GM23338 (cell line): ENCODE data around the gene RAB11FIP3. TPM values are rescaled to one million over a fixed set of nuclear protein-coding genes. Genes with fewer than 3 reads are reported as not detected.
A peak's percentile ranks its signal among the peaks of the same experiment; 100 is the strongest.

Experiments used
- ATAC-seq: fragments of 200-7000 bp; cut with Tn5 transposase; 3 replicates; pipeline ENCODE4 v1.9.1; 2020
- DNase-seq: peaks from one replicate; pipeline ENCODE4 v3.0.0-alpha.2; 2015; ENCODE audit warnings: low spot score
- H2AFZ ChIP-seq: fragments of 200-600 bp; sonication (generic); 2 replicates; pipeline ENCODE4 v1.8.0; 2016; ENCODE audit warnings: antibody characterized with exemption, mild to moderate bottlenecking, moderate library complexity
- H3F3A ChIP-seq: fragments of 200-600 bp; sonication (generic); replicated peaks from 2 replicates; pipeline ENCODE4 v1.8.0; 2017; ENCODE audit warnings: antibody characterized with exemption, mixed run types, low read depth
- H3K27ac ChIP-seq: fragments of 200-600 bp; sonication (generic); 2 replicates; pipeline ENCODE4 v1.6.1; 2016; ENCODE audit warnings: low read depth
- H3K27me3 ChIP-seq: fragments of 200-600 bp; sonication (generic); 2 replicates; pipeline ENCODE4 v1.8.0; 2016; ENCODE audit warnings: mild to moderate bottlenecking, mixed run types, moderate library complexity; ENCODE audit not compliant: insufficient read depth
- H3K36me3 ChIP-seq: fragments of 200-600 bp; sonication (generic); 2 replicates; pipeline ENCODE4 v1.8.0; 2016; ENCODE audit warnings: mild to moderate bottlenecking; ENCODE audit not compliant: insufficient read depth
- H3K4me1 ChIP-seq: fragments of 200-600 bp; sonication (generic); 2 replicates; pipeline ENCODE4 v1.8.0; 2016; ENCODE audit warnings: mild to moderate bottlenecking, moderate library complexity; ENCODE audit not compliant: insufficient read depth
- H3K4me2 ChIP-seq: fragments of 200-600 bp; sonication (generic); 2 replicates; pipeline ENCODE4 v1.7.1; 2017; ENCODE audit warnings: mixed run types
- H3K4me3 ChIP-seq: fragments of 200-600 bp; sonication (generic); 2 replicates; pipeline ENCODE4 v1.6.1; 2016; ENCODE audit warnings: mixed run types
- H3K79me2 ChIP-seq: fragments of 200-600 bp; sonication (generic); replicated peaks from 2 replicates; pipeline ENCODE4 v1.8.0; 2017; ENCODE audit warnings: mild to moderate bottlenecking; ENCODE audit not compliant: insufficient read depth
- H3K9me2 ChIP-seq: fragments of 200-600 bp; sonication (generic); 2 replicates; pipeline ENCODE4 v1.8.0; 2017; ENCODE audit not compliant: insufficient read depth
- H4K20me1 ChIP-seq: fragments of 200-600 bp; sonication (generic); replicated peaks from 2 replicates; pipeline ENCODE4 v1.8.0; 2017; ENCODE audit warnings: mild to moderate bottlenecking; ENCODE audit not compliant: insufficient read depth
- H3K27ac Mint-ChIP-seq: 2 replicates; pipeline ENCODE4 v1.8.0; 2020; ENCODE audit warnings: inconsistent platforms, mild to moderate bottlenecking, moderate library complexity, mixed read lengths
- H3K27me3 Mint-ChIP-seq: 3 replicates; pipeline ENCODE4 v1.8.0; 2022; ENCODE audit warnings: low read depth, mild to moderate bottlenecking, moderate library complexity, mixed read lengths, inconsistent platforms; ENCODE audit not compliant: insufficient read depth, poor library complexity
- H3K36me3 Mint-ChIP-seq: 3 replicates; pipeline ENCODE4 v1.8.0; 2021; ENCODE audit warnings: low read depth, mild to moderate bottlenecking, inconsistent platforms, moderate library complexity, mixed read lengths
- H3K4me1 Mint-ChIP-seq: 3 replicates; pipeline ENCODE4 v1.8.0; 2020; ENCODE audit warnings: mild to moderate bottlenecking, inconsistent platforms, mixed read lengths
- H3K4me3 Mint-ChIP-seq: 3 replicates; pipeline ENCODE4 v1.8.0; 2021; ENCODE audit warnings: moderate library complexity, mild to moderate bottlenecking, inconsistent platforms, mixed read lengths
- H3K9me3 Mint-ChIP-seq: 3 replicates; pipeline ENCODE4 v1.8.0; 2020; ENCODE audit warnings: moderate library complexity, mild to moderate bottlenecking, inconsistent platforms, mixed read lengths
- EZH2 ChIP-seq: fragments of 200-600 bp; sonication (generic); IDR thresholded peaks from one replicate; pipeline ENCODE4 v1.8.0; 2017; ENCODE audit warnings: antibody characterized with exemption, mild to moderate bottlenecking, low read depth; ENCODE audit not compliant: unreplicated experiment
- EZH2phosphoT487 ChIP-seq: fragments of 200-600 bp; sonication (generic); IDR thresholded peaks from one replicate; pipeline ENCODE4 v1.8.1; 2018; ENCODE audit warnings: antibody characterized with exemption; ENCODE audit not compliant: unreplicated experiment
- STAT1 ChIP-seq: IDR thresholded peaks from one replicate; pipeline ENCODE4 v1.6.1; 2016; ENCODE audit warnings: antibody characterized with exemption; ENCODE audit not compliant: unreplicated experiment
- ZNF114 ChIP-seq: fragments of 250-450 bp; sonication (Bioruptor Pico); IDR thresholded peaks from 2 replicates; pipeline ENCODE4 v1.5.0; 2020; ENCODE audit warnings: mild to moderate bottlenecking, moderate library complexity
- ZNF331 ChIP-seq: fragments of 250-450 bp; sonication (Bioruptor Pico); IDR thresholded peaks from 2 replicates; pipeline ENCODE4 v1.5.0; 2020; ENCODE audit warnings: low read depth, mild to moderate bottlenecking, moderate library complexity
- polyA plus RNA-seq: library from polyadenylated mRNA; unstranded; fragments of >200 nt; fragmentation: Nextera tagmentation; extraction: Ambion mirVana; gene quantifications from 2 replicates; pipeline ENCODE4 v1.2.1, GENCODE V29; 2016
- total RNA-seq: library from RNA; depleted of rRNA; stranded (reverse); fragments of >200 nt; shearing (Covaris generic); gene quantifications from 2 replicates; pipeline ENCODE4 v1.2.3, GENCODE V29; 2014
- TF ChIP-seq, protein P1 (sequence below): fragments of 250-450 bp; sonication (Bioruptor Pico); IDR thresholded peaks from 2 replicates; pipeline ENCODE4 v1.5.0; 2020; ENCODE audit warnings: mild to moderate bottlenecking, moderate library complexity
- TF ChIP-seq, protein P2 (sequence below), 2 experiments: fragments of 200-600 bp in 1 of 2; sonication (generic) in 1 of 2; conservative IDR thresholded peaks; 2 replicates each; pipeline versions ENCODE4 v1.5.1 to v1.6.1; 2016 to 2017; ENCODE audit warnings: antibody characterized with exemption in 2 of 2, low read depth in 2 of 2, mild to moderate bottlenecking in 2 of 2, moderate library complexity in 1 of 2
- TF ChIP-seq, protein P3 (sequence below): IDR thresholded peaks from one replicate; pipeline ENCODE4 v1.6.1; 2018; ENCODE audit warnings: antibody characterized with exemption; ENCODE audit not compliant: unreplicated experiment

Gene RAB11FIP3
- total and polyA plus RNA-seq, 2 experiments from 2014 or later: 3.2 to 29.2 TPM

DNA sequence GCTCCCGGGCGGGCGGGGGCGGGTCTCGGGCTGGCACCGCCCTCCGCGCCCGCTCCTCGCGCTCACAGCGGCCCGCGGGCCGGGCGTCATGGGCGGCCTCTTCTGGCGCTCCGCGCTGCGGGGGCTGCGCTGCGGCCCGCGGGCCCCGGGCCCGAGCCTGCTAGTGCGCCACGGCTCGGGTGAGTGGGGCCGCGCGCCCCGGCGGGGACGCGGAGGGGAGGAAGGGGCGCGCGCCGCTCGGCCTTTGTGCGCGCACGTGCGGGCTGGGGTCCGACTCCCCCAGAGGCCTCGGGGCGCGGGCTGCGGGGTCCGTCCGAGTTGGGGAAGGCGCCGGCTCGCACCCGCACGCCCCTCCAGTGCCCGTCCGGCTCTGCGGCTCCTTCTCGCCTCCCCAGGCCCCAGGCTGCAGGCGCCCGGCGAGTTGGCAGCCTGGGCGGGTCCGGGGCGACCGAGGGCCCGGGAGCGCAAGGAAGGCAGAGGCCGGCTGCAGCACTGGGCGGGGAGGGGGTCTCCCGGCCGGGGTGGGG is 28.3 kb upstream of the RAB11FIP3 start, which contains the start of gene NME4 (continued):
- TF ChIP-seq, protein P1, sequence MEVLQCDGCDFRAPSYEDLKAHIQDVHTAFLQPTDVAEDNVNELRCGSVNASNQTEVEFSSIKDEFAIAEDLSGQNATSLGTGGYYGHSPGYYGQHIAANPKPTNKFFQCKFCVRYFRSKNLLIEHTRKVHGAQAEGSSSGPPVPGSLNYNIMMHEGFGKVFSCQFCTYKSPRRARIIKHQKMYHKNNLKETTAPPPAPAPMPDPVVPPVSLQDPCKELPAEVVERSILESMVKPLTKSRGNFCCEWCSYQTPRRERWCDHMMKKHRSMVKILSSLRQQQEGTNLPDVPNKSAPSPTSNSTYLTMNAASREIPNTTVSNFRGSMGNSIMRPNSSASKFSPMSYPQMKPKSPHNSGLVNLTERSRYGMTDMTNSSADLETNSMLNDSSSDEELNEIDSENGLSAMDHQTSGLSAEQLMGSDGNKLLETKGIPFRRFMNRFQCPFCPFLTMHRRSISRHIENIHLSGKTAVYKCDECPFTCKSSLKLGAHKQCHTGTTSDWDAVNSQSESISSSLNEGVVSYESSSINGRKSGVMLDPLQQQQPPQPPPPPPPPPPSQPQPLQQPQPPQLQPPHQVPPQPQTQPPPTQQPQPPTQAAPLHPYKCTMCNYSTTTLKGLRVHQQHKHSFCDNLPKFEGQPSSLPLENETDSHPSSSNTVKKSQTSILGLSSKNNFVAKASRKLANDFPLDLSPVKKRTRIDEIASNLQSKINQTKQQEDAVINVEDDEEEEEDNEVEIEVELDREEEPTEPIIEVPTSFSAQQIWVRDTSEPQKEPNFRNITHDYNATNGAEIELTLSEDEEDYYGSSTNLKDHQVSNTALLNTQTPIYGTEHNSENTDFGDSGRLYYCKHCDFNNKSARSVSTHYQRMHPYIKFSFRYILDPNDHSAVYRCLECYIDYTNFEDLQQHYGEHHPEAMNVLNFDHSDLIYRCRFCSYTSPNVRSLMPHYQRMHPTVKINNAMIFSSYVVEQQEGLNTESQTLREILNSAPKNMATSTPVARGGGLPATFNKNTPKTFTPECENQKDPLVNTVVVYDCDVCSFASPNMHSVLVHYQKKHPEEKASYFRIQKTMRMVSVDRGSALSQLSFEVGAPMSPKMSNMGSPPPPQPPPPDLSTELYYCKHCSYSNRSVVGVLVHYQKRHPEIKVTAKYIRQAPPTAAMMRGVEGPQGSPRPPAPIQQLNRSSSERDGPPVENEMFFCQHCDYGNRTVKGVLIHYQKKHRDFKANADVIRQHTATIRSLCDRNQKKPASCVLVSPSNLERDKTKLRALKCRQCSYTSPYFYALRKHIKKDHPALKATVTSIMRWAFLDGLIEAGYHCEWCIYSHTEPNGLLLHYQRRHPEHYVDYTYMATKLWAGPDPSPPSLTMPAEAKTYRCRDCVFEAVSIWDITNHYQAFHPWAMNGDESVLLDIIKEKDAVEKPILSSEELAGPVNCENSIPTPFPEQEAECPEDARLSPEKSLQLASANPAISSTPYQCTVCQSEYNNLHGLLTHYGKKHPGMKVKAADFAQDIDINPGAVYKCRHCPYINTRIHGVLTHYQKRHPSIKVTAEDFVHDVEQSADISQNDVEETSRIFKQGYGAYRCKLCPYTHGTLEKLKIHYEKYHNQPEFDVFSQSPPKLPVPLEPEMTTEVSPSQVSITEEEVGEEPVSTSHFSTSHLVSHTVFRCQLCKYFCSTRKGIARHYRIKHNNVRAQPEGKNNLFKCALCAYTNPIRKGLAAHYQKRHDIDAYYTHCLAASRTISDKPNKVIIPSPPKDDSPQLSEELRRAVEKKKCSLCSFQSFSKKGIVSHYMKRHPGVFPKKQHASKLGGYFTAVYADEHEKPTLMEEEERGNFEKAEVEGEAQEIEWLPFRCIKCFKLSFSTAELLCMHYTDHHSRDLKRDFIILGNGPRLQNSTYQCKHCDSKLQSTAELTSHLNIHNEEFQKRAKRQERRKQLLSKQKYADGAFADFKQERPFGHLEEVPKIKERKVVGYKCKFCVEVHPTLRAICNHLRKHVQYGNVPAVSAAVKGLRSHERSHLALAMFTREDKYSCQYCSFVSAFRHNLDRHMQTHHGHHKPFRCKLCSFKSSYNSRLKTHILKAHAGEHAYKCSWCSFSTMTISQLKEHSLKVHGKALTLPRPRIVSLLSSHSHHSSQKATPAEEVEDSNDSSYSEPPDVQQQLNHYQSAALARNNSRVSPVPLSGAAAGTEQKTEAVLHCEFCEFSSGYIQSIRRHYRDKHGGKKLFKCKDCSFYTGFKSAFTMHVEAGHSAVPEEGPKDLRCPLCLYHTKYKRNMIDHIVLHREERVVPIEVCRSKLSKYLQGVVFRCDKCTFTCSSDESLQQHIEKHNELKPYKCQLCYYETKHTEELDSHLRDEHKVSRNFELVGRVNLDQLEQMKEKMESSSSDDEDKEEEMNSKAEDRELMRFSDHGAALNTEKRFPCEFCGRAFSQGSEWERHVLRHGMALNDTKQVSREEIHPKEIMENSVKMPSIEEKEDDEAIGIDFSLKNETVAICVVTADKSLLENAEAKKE (CRISPR knock-in tag): no peak
- TF ChIP-seq EZH2phosphoT487: no peak
- TF ChIP-seq, protein P2, sequence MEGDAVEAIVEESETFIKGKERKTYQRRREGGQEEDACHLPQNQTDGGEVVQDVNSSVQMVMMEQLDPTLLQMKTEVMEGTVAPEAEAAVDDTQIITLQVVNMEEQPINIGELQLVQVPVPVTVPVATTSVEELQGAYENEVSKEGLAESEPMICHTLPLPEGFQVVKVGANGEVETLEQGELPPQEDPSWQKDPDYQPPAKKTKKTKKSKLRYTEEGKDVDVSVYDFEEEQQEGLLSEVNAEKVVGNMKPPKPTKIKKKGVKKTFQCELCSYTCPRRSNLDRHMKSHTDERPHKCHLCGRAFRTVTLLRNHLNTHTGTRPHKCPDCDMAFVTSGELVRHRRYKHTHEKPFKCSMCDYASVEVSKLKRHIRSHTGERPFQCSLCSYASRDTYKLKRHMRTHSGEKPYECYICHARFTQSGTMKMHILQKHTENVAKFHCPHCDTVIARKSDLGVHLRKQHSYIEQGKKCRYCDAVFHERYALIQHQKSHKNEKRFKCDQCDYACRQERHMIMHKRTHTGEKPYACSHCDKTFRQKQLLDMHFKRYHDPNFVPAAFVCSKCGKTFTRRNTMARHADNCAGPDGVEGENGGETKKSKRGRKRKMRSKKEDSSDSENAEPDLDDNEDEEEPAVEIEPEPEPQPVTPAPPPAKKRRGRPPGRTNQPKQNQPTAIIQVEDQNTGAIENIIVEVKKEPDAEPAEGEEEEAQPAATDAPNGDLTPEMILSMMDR (conservative IDR thresholded peaks at IDR 0.05; ENCODE audit: low read depth in 2 of 2): no peak

DNA sequence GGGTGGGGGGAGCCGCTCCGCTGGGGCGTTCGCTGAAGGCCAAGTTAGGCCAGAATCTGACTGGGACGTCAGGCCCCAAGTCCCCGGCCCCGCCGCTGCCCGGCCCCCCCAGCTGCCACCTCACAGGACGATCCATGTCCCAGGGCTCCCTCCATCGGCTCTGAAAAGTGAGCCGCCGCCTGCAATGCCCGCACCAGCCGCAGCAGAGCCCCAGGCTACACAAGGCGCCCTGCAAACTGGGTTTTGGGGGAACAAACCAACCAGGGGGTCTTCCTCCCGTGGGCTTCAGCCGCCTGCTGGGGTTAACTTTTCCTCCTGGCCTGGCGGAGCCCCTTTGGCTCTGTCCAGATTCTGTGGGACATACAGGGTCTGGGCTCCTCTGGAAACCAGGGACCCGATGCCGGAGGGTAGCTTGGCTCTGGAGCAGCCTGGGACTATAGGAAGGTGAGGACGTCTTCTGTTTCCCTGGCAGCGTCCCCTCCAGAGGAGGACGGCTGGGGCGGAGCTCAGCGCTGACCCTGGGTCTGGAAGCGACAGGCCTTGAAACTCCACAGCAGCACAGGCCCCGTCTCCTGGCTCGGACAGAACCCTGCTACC is 27.6 kb upstream of the RAB11FIP3 start:
- Histone ChIP-seq H3K27me3 (no peaks in the 10 kb centered on the region), H3K4me1 (peaks cover 20% of the 10 kb centered on the region), H3K4me2 (peak overlapping the region; percentile 78), H3K4me3 (peak overlapping the region; percentile 45), H3K27ac (peak overlapping the region; percentile 93), H3K79me2 (peaks cover 4% of the 10 kb centered on the region; the same call in 1 of the 2 replicates), H3K36me3 (no peaks in the 10 kb centered on the region; the same call in 1 of the 2 replicates), H3F3A (peaks cover 36% of the 10 kb centered on the region), H2AFZ (no peak overlapping the region), H4K20me1 (no peaks in the 10 kb centered on the region; the same call in none of the 2 replicates), H3K9me2 (no peaks in the 10 kb centered on the region)
- Mint-ChIP-seq H3K27me3 (peaks cover 30% of the 10 kb centered on the region), H3K4me1 (peaks cover 29% of the 10 kb centered on the region), H3K27ac (peak overlapping the region; percentile 62; the same call in 1 of the 2 replicates), H3K9me3 (peaks cover 9% of the 10 kb centered on the region; the same call in 2 of the 3 replicates), H3K36me3 (peaks cover 24% of the 10 kb centered on the region), H3K4me3 (peak overlapping the region; percentile 63)
- ATAC-seq: peak; percentile 42
- peak; percentile 87 for DNase-seq
- TF ChIP-seq ZNF331 (CRISPR knock-in tag) (no peak), EZH2phosphoT487 (no peak), ZNF114 (CRISPR knock-in tag) (no peak), STAT1 (no peak), EZH2 (no peak)
- TF ChIP-seq, protein P2 (conservative IDR thresholded peaks at IDR 0.05; ENCODE audit: low read depth in 2 of 2): 0 out of 4 replicates have a peak, but pooled peaks have one; percentile 3 to 8
- TF ChIP-seq, protein P3, sequence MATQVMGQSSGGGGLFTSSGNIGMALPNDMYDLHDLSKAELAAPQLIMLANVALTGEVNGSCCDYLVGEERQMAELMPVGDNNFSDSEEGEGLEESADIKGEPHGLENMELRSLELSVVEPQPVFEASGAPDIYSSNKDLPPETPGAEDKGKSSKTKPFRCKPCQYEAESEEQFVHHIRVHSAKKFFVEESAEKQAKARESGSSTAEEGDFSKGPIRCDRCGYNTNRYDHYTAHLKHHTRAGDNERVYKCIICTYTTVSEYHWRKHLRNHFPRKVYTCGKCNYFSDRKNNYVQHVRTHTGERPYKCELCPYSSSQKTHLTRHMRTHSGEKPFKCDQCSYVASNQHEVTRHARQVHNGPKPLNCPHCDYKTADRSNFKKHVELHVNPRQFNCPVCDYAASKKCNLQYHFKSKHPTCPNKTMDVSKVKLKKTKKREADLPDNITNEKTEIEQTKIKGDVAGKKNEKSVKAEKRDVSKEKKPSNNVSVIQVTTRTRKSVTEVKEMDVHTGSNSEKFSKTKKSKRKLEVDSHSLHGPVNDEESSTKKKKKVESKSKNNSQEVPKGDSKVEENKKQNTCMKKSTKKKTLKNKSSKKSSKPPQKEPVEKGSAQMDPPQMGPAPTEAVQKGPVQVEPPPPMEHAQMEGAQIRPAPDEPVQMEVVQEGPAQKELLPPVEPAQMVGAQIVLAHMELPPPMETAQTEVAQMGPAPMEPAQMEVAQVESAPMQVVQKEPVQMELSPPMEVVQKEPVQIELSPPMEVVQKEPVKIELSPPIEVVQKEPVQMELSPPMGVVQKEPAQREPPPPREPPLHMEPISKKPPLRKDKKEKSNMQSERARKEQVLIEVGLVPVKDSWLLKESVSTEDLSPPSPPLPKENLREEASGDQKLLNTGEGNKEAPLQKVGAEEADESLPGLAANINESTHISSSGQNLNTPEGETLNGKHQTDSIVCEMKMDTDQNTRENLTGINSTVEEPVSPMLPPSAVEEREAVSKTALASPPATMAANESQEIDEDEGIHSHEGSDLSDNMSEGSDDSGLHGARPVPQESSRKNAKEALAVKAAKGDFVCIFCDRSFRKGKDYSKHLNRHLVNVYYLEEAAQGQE: no peak
